Stomach (tissue), 9 donors: ENCODE measurements around the gene PRR16. TPM values are rescaled to one million over a fixed set of nuclear protein-coding genes. Genes with fewer than 3 reads are reported as not detected.

Experiments
- DNase-seq, 2 donors: peaks; one replicate each; pipeline versions ENCODE4 v3.0.0 to v3.0.0-alpha.2; 2013 to 2019
- H3K27ac ChIP-seq, 5 donors: fragments of 200-600 bp in 4 of 5; sonication (generic) in 4 of 5; one replicate each; pipeline ENCODE4 v1.5.1; 2013 to 2019; ENCODE audit warnings: mild to moderate bottlenecking in 1 of 5, moderate library complexity in 1 of 5
- H3K27me3 ChIP-seq, 3 donors: fragments of 200-600 bp; sonication (generic); one replicate each; pipeline ENCODE4 v1.5.1; 2017 to 2019; ENCODE audit warnings: mixed run types in 1 of 3
- H3K36me3 ChIP-seq, 4 donors: fragments of 200-600 bp; sonication (generic); 1 replicate in 3 of 4; 2 replicates in 1 of 4; pipeline ENCODE4 v1.5.1; 2016 to 2019
- H3K4me1 ChIP-seq, 4 donors: fragments of 200-600 bp; sonication (generic); one replicate each; pipeline ENCODE4 v1.5.1; 2016 to 2019
- H3K4me3 ChIP-seq, 4 donors: fragments of 200-600 bp; sonication (generic) in 3 of 4; one replicate each; pipeline ENCODE4 v1.5.1; 2016 to 2019; ENCODE audit warnings: mild to moderate bottlenecking in 1 of 4
- H3K9me3 ChIP-seq, 4 donors: fragments of 200-600 bp; sonication (generic); one replicate each; pipeline ENCODE4 v1.5.1; 2016 to 2019
- EP300 ChIP-seq: sonication (generic); formaldehyde crosslinking; IDR thresholded peaks from one replicate; pipeline ENCODE4 v1.6.1; 2017; ENCODE audit warnings: antibody characterized with exemption
- POLR2A ChIP-seq, 4 donors: fragments of 450-650 bp; IDR thresholded peaks; one replicate each; pipeline ENCODE4 v1.6.1; 2016; ENCODE audit warnings: antibody characterized with exemption in 4 of 4, control low read depth in 2 of 4, mild to moderate bottlenecking in 1 of 4, moderate library complexity in 1 of 4
- POLR2AphosphoS5 ChIP-seq, 3 donors: sonication (generic); formaldehyde crosslinking; IDR thresholded peaks; one replicate each; pipeline ENCODE4 v1.6.1; 2016; ENCODE audit warnings: antibody characterized with exemption in 3 of 3
- WGBS, 5 donors: extraction: QIAGEN DNeasy Blood & Tissue Kit in 3 of 5; methylation state at CpG; one replicate each; pipeline versions ENCODE4 v1.1.5 to v1.1.7; 2013 to 2018; 5-methylcytosine and 5-hydroxymethylcytosine counted together
- intact Hi-C: fragments of 100-400 bp; cut with DNase I; formaldehyde crosslinking; loops from one replicate; pipeline ENCODE4 v1.15.1; 2023; ENCODE audit warnings: low total_unique reads
- polyA plus RNA-seq, 3 donors: library from polyadenylated mRNA; stranded (reverse); fragments of 200-250 nt; gene quantifications; one replicate each; pipeline ENCODE4 v1.2.3, GENCODE V29; 2013
- total RNA-seq, 5 donors: library from RNA; depleted of rRNA; stranded (reverse); fragments of >200 nt; gene quantifications; one replicate each; pipeline versions ENCODE4 v1.1.0 to v1.2.3, GENCODE V29; 2014 to 2016
- TF ChIP-seq, protein P1 (sequence below), 7 experiments: fragments of 450-650 bp in 4 of 7; fragments of 200-600 bp in 3 of 7; sonication (generic) in 3 of 7; IDR thresholded peaks; one replicate each; pipeline ENCODE4 v1.5.1; 2016 to 2019; ENCODE audit warnings: antibody characterized with exemption in 7 of 7, control low read depth in 2 of 7, mild to moderate bottlenecking in 1 of 7
- donor health status: healthy with polysubstance abuse.
- donor health status: Bipolar disorder and iron deficiency.
- donor health status: healthy.

PRR16 gene
- total and polyA plus RNA-seq, 8 donors, result 1.3 to 40.8 (median 8.1) TPM

DNA sequence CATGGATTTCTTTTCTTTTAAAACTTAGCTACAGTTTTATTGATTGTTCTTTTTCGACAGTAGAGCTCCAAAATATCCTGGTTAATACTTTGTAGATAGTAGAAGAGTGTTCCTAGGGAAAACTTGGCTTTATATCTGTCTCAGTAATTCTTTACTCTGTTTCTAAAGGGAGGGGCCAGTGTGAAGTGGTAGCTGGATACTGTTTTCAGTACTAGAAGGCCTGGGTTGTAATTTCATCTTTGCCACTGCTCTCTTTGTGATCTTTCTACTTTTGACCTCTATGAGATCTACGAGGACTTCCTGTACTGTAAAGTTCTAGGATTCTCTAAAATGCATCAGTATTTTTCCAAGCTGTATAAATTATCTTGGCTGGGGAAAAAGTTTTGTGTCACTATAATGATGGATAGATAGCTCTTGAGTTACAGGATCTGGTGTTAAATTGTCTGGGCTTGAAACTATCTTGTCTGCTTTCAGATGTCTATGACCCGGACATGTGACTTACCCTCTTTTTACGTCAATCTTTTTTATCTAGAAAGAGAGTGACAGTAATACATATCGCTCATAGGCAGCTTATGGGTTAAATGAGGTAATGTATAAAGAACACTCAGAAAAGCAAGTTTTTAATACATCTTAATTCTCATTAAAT is 53.6 kb downstream of the PRR16 start:
- no peak overlapping the region for H3K4me3 ChIP-seq
- no peaks in the 10 kb centered on the region for H3K27me3 ChIP-seq
- no peaks in the 10 kb centered on the region for H3K36me3 ChIP-seq
- WGBS, 5 donors, result 64 to 75% (median 72%) methylated on average over 5 of the region's 5 CpGs
- no peaks in the 10 kb centered on the region for H3K9me3 ChIP-seq
- no peak for DNase-seq
- H3K4me1 ChIP-seq, result no peaks in the 10 kb centered on the region
- TF ChIP-seq EP300 (no peak), POLR2A (IDR thresholded peaks at IDR 0.05) (no peak), POLR2AphosphoS5 (IDR thresholded peaks at IDR 0.05) (no peak)
- TF ChIP-seq, protein P1, sequence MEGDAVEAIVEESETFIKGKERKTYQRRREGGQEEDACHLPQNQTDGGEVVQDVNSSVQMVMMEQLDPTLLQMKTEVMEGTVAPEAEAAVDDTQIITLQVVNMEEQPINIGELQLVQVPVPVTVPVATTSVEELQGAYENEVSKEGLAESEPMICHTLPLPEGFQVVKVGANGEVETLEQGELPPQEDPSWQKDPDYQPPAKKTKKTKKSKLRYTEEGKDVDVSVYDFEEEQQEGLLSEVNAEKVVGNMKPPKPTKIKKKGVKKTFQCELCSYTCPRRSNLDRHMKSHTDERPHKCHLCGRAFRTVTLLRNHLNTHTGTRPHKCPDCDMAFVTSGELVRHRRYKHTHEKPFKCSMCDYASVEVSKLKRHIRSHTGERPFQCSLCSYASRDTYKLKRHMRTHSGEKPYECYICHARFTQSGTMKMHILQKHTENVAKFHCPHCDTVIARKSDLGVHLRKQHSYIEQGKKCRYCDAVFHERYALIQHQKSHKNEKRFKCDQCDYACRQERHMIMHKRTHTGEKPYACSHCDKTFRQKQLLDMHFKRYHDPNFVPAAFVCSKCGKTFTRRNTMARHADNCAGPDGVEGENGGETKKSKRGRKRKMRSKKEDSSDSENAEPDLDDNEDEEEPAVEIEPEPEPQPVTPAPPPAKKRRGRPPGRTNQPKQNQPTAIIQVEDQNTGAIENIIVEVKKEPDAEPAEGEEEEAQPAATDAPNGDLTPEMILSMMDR (IDR thresholded peaks at IDR 0.05), result no peak
- H3K27ac ChIP-seq, result no peak overlapping the region
- intact Hi-C loops, result no loop called here

DNA sequence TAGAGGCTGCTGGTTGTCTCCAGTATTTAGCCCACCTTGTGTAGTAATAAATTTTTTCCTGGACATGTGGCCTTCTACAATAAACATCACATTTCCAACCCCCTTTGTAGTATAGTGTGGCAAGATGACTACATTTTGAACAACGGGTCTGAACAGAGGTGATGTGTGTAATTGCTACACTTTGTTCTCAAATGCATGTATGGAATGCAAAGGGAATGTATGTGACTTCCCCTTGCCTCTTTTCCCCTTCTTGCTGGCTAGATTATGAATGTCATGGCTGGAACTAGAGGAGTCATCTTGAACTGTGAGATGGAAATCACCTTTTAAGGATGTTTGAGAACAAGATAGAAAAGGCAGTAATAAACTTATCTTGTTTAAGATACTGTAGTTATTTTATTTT is 54.5 kb downstream of the PRR16 start:
- 52 to 74% (median 60%) methylated on average over 1 of the region's 1 CpG for WGBS, 5 donors
- TF ChIP-seq EP300, result no peak
- TF ChIP-seq, protein P1 (IDR thresholded peaks at IDR 0.05), result no peak
- TF ChIP-seq POLR2AphosphoS5 (IDR thresholded peaks at IDR 0.05), result no peak
- TF ChIP-seq POLR2A (IDR thresholded peaks at IDR 0.05), result no peak
- H3K27me3 ChIP-seq, result no peaks in the 10 kb centered on the region
- H3K27ac ChIP-seq, result no peak overlapping the region
- H3K4me1 ChIP-seq, result no peaks in the 10 kb centered on the region
- H3K4me3 ChIP-seq, result no peak overlapping the region
- no peaks in the 10 kb centered on the region for H3K36me3 ChIP-seq
- H3K9me3 ChIP-seq, result no peaks in the 10 kb centered on the region
- no peak for DNase-seq
- intact Hi-C loops, result no loop called here

DNA sequence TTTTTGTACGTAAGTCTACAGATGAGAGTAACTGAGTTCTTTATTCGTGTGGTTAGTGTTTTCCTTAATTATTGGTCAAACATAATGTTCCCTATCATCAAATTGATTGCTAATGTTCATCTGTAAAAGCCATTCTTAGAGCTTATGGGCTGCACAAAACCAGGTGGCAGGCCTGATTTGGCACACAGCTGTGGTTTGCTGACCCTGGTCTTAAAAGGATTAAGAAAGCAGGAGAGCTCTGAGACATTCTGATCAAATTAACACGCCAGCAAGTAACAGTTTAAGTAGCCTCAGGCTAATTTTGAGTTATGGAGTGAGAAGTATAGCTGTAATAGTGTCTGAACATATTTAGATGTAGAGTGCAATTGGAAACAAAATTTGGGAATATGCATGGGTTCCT is 63.2 kb downstream of the PRR16 start:
- 63 to 70% (median 66%) methylated on average over 3 of the region's 3 CpGs for WGBS, 5 donors
- Histone ChIP-seq H3K27me3 (no peaks in the 10 kb centered on the region), H3K4me3 (no peak overlapping the region), H3K4me1 (no peaks in the 10 kb centered on the region), H3K27ac (no peak overlapping the region), H3K9me3 (no peaks in the 10 kb centered on the region), H3K36me3 (no peaks in the 10 kb centered on the region)
- TF ChIP-seq POLR2A (IDR thresholded peaks at IDR 0.05) (no peak), EP300 (no peak), POLR2AphosphoS5 (IDR thresholded peaks at IDR 0.05) (no peak)
- TF ChIP-seq, protein P1 (IDR thresholded peaks at IDR 0.05), result no peak
- DNase-seq, result no peak
- intact Hi-C loops, result no loop called here

DNA sequence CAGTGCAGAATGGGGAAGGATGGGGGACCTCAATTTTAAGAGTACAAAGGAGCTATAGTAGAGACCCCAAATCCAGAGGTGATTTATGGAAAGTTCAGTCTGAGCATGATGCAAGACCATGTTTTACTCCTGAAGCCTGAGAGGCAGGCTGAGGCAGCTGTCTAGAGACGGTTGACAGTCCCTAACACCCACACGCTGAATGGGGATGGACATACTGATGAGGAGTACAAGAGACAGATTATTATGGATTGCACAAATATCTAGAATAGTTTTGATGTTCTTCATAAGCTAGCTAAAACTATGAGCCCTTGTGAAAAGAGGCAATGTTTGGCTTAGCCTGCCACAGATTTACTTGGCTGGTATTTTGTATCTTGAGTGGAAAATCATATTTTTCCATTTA is 64.5 kb downstream of the PRR16 start:
- H3K4me3 ChIP-seq, result no peak overlapping the region
- intact Hi-C loops, result no loop called here
- TF ChIP-seq EP300 (no peak), POLR2A (IDR thresholded peaks at IDR 0.05) (no peak), POLR2AphosphoS5 (IDR thresholded peaks at IDR 0.05) (no peak)
- TF ChIP-seq, protein P1 (IDR thresholded peaks at IDR 0.05), result no peak

More for the DNA sequence above, 64.5 kb downstream of the PRR16 start:
- no peaks in the 10 kb centered on the region for H3K4me1 ChIP-seq
- no peak for DNase-seq
- no peaks in the 10 kb centered on the region for H3K36me3 ChIP-seq
- 73 to 89% (median 80%) methylated on average over 2 of the region's 2 CpGs for WGBS, 5 donors
- no peak overlapping the region for H3K27ac ChIP-seq
- no peaks in the 10 kb centered on the region for H3K9me3 ChIP-seq
- H3K27me3 ChIP-seq, result no peaks in the 10 kb centered on the region
